ENCODE measurements around the gene HSD3B7.
A peak's percentile ranks its signal among the peaks of the same experiment; 100 is the strongest.

The HSD3B7 gene

GRCh38 chr16:30956601-30957455 is 28.2 kb upstream of the HSD3B7 start:
- DNase-seq (ENCODE audit: low read depth, low spot score), result peak; percentile 60

- peak; percentile 90 for DNase-seq (ENCODE audit: low read depth, low spot score)
Observed at GRCh38 chr16:30957456-30958174, 27.4 kb upstream of the HSD3B7 start, which contains the start of gene SETD1A. TSS of gene SETD1A (plus strand) at chr16:30957754. CDS start at chr16:30958732, 978 bp downstream.

GRCh38 chr16:30958175-30959079 is 26.6 kb upstream of the HSD3B7 start:
- DNase-seq (ENCODE audit: low read depth, low spot score), result no peak

- no peak for DNase-seq (ENCODE audit: low read depth, low spot score)
Observed at GRCh38 chr16:30961384-30961783, 23.6 kb upstream of the HSD3B7 start.

- no peak for DNase-seq (ENCODE audit: low read depth, low spot score)
Observed at GRCh38 chr16:30963925-30964511, 21.0 kb upstream of the HSD3B7 start.

GRCh38 chr16:30964574-30965226 is 20.3 kb upstream of the HSD3B7 start:
- DNase-seq (ENCODE audit: low read depth, low spot score), result no peak

GRCh38 chr16:30965436-30965835 is 19.6 kb upstream of the HSD3B7 start:
- no peak for DNase-seq (ENCODE audit: low read depth, low spot score)

- DNase-seq (ENCODE audit: low read depth, low spot score), result no peak
Observed at GRCh38 chr16:30966033-30966619, 18.9 kb upstream of the HSD3B7 start.

GRCh38 chr16:30967795-30968194 is 17.2 kb upstream of the HSD3B7 start:
- DNase-seq (ENCODE audit: low read depth, low spot score), result no peak

GRCh38 chr16:30969246-30969842 is 15.7 kb upstream of the HSD3B7 start:
- DNase-seq (ENCODE audit: low read depth, low spot score), result no peak

GRCh38 chr16:30971298-30971697 is 13.7 kb upstream of the HSD3B7 start:
- no peak for DNase-seq (ENCODE audit: low read depth, low spot score)

GRCh38 chr16:30972872-30973271 is 12.1 kb upstream of the HSD3B7 start:
- DNase-seq (ENCODE audit: low read depth, low spot score), result peak; percentile 44

GRCh38 chr16:30974348-30974747 is 10.7 kb upstream of the HSD3B7 start:
- no peak for DNase-seq (ENCODE audit: low read depth, low spot score)

GRCh38 chr16:30976486-30976885 is 8.5 kb upstream of the HSD3B7 start:
- no peak for DNase-seq (ENCODE audit: low read depth, low spot score)

- no peak for DNase-seq (ENCODE audit: low read depth, low spot score)
Observed at GRCh38 chr16:30977502-30977901, 7.5 kb upstream of the HSD3B7 start.

GRCh38 chr16:30979170-30980022 is 5.6 kb upstream of the HSD3B7 start:
- no peak for DNase-seq (ENCODE audit: low read depth, low spot score)

GRCh38 chr16:30980023-30980371 is 5.0 kb upstream of the HSD3B7 start:
- no peak for DNase-seq (ENCODE audit: low read depth, low spot score)

- DNase-seq (ENCODE audit: low read depth, low spot score), result no peak
Observed at GRCh38 chr16:30980434-30980833, 4.6 kb upstream of the HSD3B7 start.

GRCh38 chr16:30980959-30981358 is 4.0 kb upstream of the HSD3B7 start:
- DNase-seq (ENCODE audit: low read depth, low spot score), result no peak

All from smooth muscle cell of the brain vasculature (primary cell).